H1 (cell line): ENCODE results near the gene DHRS4L2. TPM values are rescaled to one million over a fixed set of nuclear protein-coding genes. Genes with fewer than 3 reads are reported as not detected.
"Not testable (repeated sequence)": the region's sequence is repeated elsewhere in the genome, so short reads cannot be mapped to it uniquely, and the experiment has no call there.

Source experiments
- CTCF ChIA-PET: fragments of 300-600 bp; sonication (Branson Sonifier 250); formaldehyde crosslinking; loops from one replicate; lab custom pipeline; 2021; ENCODE audit not compliant: partially characterized antibody; lab: Charles Lee
- POLR2A ChIA-PET: fragments of 300-600 bp; sonication (Branson Sonifier 250); formaldehyde crosslinking; loops from one replicate; lab custom pipeline; 2021; ENCODE audit warnings: inconsistent platforms; ENCODE audit not compliant: partially characterized antibody; lab: Charles Lee
- DNase-seq, 2 experiments: peaks; one replicate each; pipeline versions ENCODE4 v3.0.0 to v3.0.0-alpha.2; 2010 to 2022; ENCODE audit warnings: low spot score in 2 of 2, low read depth in 1 of 2, mixed read lengths in 1 of 2
- FAIRE-seq: peaks from 2 replicates; lab custom pipeline; 2011; peaks lifted over from hg19 to GRCh38; lab: Jason Lieb, UNC
- H2AFZ ChIP-seq: 2 replicates; pipeline ENCODE4 v1.8.1; 2012; ENCODE audit warnings: low read length, inconsistent platforms
- H2AK5ac ChIP-seq: 2 replicates; pipeline ENCODE4 v1.6.1; 2013; ENCODE audit warnings: low read depth, low read length
- H2BK120ac ChIP-seq: replicated peaks from 2 replicates; pipeline ENCODE3; 2013; ENCODE audit warnings: low read depth, low read length, inconsistent platforms
- H2BK12ac ChIP-seq: 2 replicates; pipeline ENCODE4 v1.6.1; 2013; ENCODE audit warnings: low read depth, low read length
- H2BK15ac ChIP-seq: 2 replicates; pipeline ENCODE4 v1.6.1; 2013; ENCODE audit warnings: low read length
- H2BK20ac ChIP-seq: 2 replicates; pipeline ENCODE4 v1.6.1; 2013; ENCODE audit warnings: low read length
- H2BK5ac ChIP-seq: 2 replicates; pipeline ENCODE4 v1.6.1; 2013; ENCODE audit warnings: low read depth, low read length
- H3K14ac ChIP-seq: 2 replicates; pipeline ENCODE4 v1.6.1; 2013; ENCODE audit warnings: inconsistent platforms; ENCODE audit not compliant: insufficient read length
- H3K18ac ChIP-seq: 2 replicates; pipeline ENCODE4 v1.6.1; 2013; ENCODE audit warnings: low read length; ENCODE audit errors: extremely low read depth
- H3K23ac ChIP-seq: 2 replicates; pipeline ENCODE4 v1.6.1; 2013; ENCODE audit warnings: inconsistent platforms; ENCODE audit not compliant: insufficient read length
- H3K23me2 ChIP-seq: 2 replicates; pipeline ENCODE4 v1.6.1; 2013; ENCODE audit warnings: low read depth, low read length
- H3K27ac ChIP-seq: 2 replicates; pipeline ENCODE4 v1.6.1; 2011; ENCODE audit warnings: low read depth, low read length, inconsistent platforms
- H3K27me3 ChIP-seq, 4 experiments: replicated peaks in 1 of 4; 1 replicate in 1 of 4; 2 replicates in 3 of 4; pipeline versions ENCODE4 v1.6.1 to v1.8.1; 2011 to 2013; ENCODE audit warnings: low read length in 3 of 4, mild to moderate bottlenecking in 3 of 4, inconsistent platforms in 2 of 4, mixed read lengths in 2 of 4, moderate library complexity in 1 of 4; ENCODE audit not compliant: control insufficient read depth in 3 of 4, insufficient read depth in 3 of 4; ENCODE audit errors: extremely low read depth in 1 of 4
- H3K36me3 ChIP-seq, 4 experiments: 2 replicates each; pipeline versions ENCODE4 v1.6.1 to v1.8.1; 2011 to 2013; ENCODE audit warnings: mild to moderate bottlenecking in 4 of 4, low read length in 3 of 4, moderate library complexity in 2 of 4, control low read depth in 1 of 4, inconsistent platforms in 1 of 4; ENCODE audit not compliant: insufficient read depth in 4 of 4, control insufficient read depth in 2 of 4
- H3K4ac ChIP-seq: replicated peaks from 2 replicates; pipeline ENCODE3; 2013; ENCODE audit warnings: low read length, low read depth, mixed read lengths, inconsistent platforms; ENCODE audit not compliant: insufficient read length
- H3K4me1 ChIP-seq, 4 experiments: replicated peaks in 1 of 4; 1 replicate in 1 of 4; 2 replicates in 3 of 4; pipeline versions ENCODE4 v1.6.1 to v1.8.1; 2011 to 2013; ENCODE audit warnings: low read length in 3 of 4, inconsistent platforms in 2 of 4, mixed read lengths in 1 of 4; ENCODE audit not compliant: insufficient read depth in 4 of 4, control insufficient read depth in 3 of 4
- H3K4me2 ChIP-seq, 2 experiments: 2 replicates each; pipeline versions ENCODE4 v1.6.1 to v1.8.1; 2011 to 2013; ENCODE audit warnings: low read depth in 2 of 2, low read length in 2 of 2, control low read depth in 1 of 2, inconsistent platforms in 1 of 2, mild to moderate bottlenecking in 1 of 2; ENCODE audit not compliant: insufficient read depth in 1 of 2
- H3K4me3 ChIP-seq, 4 experiments: fragments of 200-600, 300-600 bp in 1 of 4; sonication (generic), shearing (Covaris generic), sonication (Bioruptor Twin) in 1 of 4; 2 replicates each; pipeline versions ENCODE4 v1.5.1 to v1.8.1; 2011 to 2016; ENCODE audit warnings: low read length in 4 of 4, low read depth in 3 of 4, control low read depth in 2 of 4, inconsistent platforms in 2 of 4, mild to moderate bottlenecking in 2 of 4, mixed read lengths in 1 of 4, moderate library complexity in 1 of 4; ENCODE audit not compliant: insufficient read depth in 2 of 4; ENCODE audit errors: extremely low read depth in 1 of 4
- H3K56ac ChIP-seq: replicated peaks from 2 replicates; pipeline ENCODE3; 2013; ENCODE audit warnings: low read depth, mild to moderate bottlenecking, mixed read lengths, low read length, inconsistent platforms; ENCODE audit not compliant: insufficient read length
- H3K79me1 ChIP-seq: 2 replicates; pipeline ENCODE4 v1.6.1; 2013; ENCODE audit warnings: low read depth, low read length, control low read depth
- H3K79me2 ChIP-seq, 2 experiments: 2 replicates each; pipeline versions ENCODE4 v1.6.1 to v1.8.1; 2012 to 2013; ENCODE audit warnings: low read length in 2 of 2, mild to moderate bottlenecking in 2 of 2, inconsistent platforms in 1 of 2; ENCODE audit not compliant: insufficient read depth in 2 of 2, control insufficient read depth in 1 of 2
- H3K9ac ChIP-seq, 4 experiments: replicated peaks in 1 of 4; 1 replicate in 1 of 4; 2 replicates in 3 of 4; pipeline versions ENCODE4 v1.6.1 to v1.8.1; 2011 to 2013; ENCODE audit warnings: low read depth in 3 of 4, low read length in 3 of 4, control low read depth in 2 of 4, mild to moderate bottlenecking in 2 of 4, moderate library complexity in 2 of 4, inconsistent platforms in 1 of 4; ENCODE audit errors: extremely low read depth in 1 of 4
- H3K9me3 ChIP-seq, 2 experiments: 2 replicates each; pipeline versions ENCODE4 v1.6.1 to v1.8.1; 2012 to 2013; ENCODE audit warnings: mild to moderate bottlenecking in 2 of 2, moderate library complexity in 2 of 2, control low read depth in 1 of 2, inconsistent platforms in 1 of 2, low read depth in 1 of 2, low read length in 1 of 2, mixed read lengths in 1 of 2; ENCODE audit not compliant: insufficient read depth in 2 of 2
- H4K20me1 ChIP-seq, 2 experiments: replicated peaks in 1 of 2; 2 replicates each; pipeline versions ENCODE3 to v1.8.1; 2011 to 2013; ENCODE audit warnings: inconsistent platforms in 2 of 2, low read length in 2 of 2, mild to moderate bottlenecking in 1 of 2; ENCODE audit not compliant: insufficient read depth in 2 of 2, control insufficient read depth in 1 of 2
- H4K5ac ChIP-seq: 2 replicates; pipeline ENCODE4 v1.6.1; 2013; ENCODE audit warnings: low read length, low read depth, mixed read lengths, inconsistent platforms; ENCODE audit not compliant: insufficient read length
- H4K8ac ChIP-seq: 2 replicates; pipeline ENCODE4 v1.8.0; 2013; ENCODE audit warnings: mild to moderate bottlenecking, moderate library complexity, low read length, inconsistent platforms; ENCODE audit not compliant: insufficient read depth; ENCODE audit errors: extremely low read depth
- H4K91ac ChIP-seq: replicated peaks from 2 replicates; pipeline ENCODE3; 2013; ENCODE audit warnings: low read length, mixed read lengths, inconsistent platforms; ENCODE audit not compliant: insufficient read length
- WGBS, 2 experiments: shearing (Covaris generic) in 1 of 2; methylation state at CpG; one replicate each; pipeline versions ENCODE4 v1.1.6 to v1.1.7; 2013 to 2015; ENCODE audit warnings: low lambda C conversion rate in 2 of 2, mixed read lengths in 2 of 2, inconsistent platforms in 1 of 2, low coverage in 1 of 2, missing lambda C conversion rate in 1 of 2; ENCODE audit not compliant: insufficient replicate concordance in 2 of 2, insufficient coverage in 1 of 2, insufficient read length in 1 of 2; ENCODE audit errors: extremely low coverage in 1 of 2, missing lambda C conversion rate in 1 of 2; 5-methylcytosine and 5-hydroxymethylcytosine counted together
- polyA plus RNA-seq, 7 experiments: library from polyadenylated mRNA; depleted of rRNA in 3 of 7; stranded (reverse) in 5 of 7; unstranded in 2 of 7; fragments of >200 nt in 5 of 7; fragments of 200-250 nt in 2 of 7; gene quantifications; 1 replicate in 5 of 7; 2 replicates in 1 of 7; 4 replicates in 1 of 7; pipeline versions ENCODE4 v1.2.1 to v1.2.3, GENCODE V29; 2011 to 2013; ENCODE audit warnings: missing spikeins in 2 of 7, mixed read lengths in 2 of 7
- total RNA-seq: library from RNA; stranded (reverse); fragmentation: NEBNext Ultra II Directional; extraction: Animal tissue kit (Norgen Biotek cat#: 25700); gene quantifications from 2 replicates; pipeline ENCODE4 v1.2.1, GENCODE V29; 2021

DHRS4L2 gene
- total and polyA plus RNA-seq, 2 of the 8 experiments (the other 6 are each of a cell fraction or from before 2014, with no cell fraction given) = 12.3 to 15.4 TPM

DNA sequence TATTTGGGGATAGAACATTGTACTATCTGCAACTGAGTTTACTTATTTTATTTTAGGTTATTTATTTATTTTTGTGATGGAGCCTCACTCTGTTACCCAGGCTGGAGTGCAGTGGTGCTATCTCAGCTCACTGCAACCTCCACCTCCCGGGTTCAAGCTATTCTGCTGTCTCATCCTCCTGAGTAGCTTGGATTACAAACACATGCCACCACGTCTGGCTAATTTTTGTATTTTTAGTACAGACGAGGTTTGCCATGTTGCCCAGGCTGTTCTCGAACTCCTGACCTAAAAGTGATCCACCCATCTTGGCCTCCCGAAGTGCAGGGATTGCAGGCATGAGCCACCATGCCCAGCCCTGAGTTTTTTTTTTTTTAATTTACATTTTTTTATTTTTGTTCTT is 10.9 kb downstream of the DHRS4L2 start:
- H3K56ac ChIP-seq, H3K79me2 ChIP-seq, H3K79me1 ChIP-seq, H2BK12ac ChIP-seq, CTCF ChIA-PET, H3K4me2 ChIP-seq, FAIRE-seq, H2AK5ac ChIP-seq, H3K14ac ChIP-seq, H3K4me3 ChIP-seq, H2AFZ ChIP-seq, H3K9ac ChIP-seq, H3K23me2 ChIP-seq, H4K8ac ChIP-seq, H3K9me3 ChIP-seq, H2BK120ac ChIP-seq, H3K4me1 ChIP-seq, H3K27me3 ChIP-seq, H3K4ac ChIP-seq, POLR2A ChIA-PET, H2BK20ac ChIP-seq, H3K18ac ChIP-seq, H3K27ac ChIP-seq, DNase-seq, H4K91ac ChIP-seq, H3K36me3 ChIP-seq, H3K23ac ChIP-seq, H4K20me1 ChIP-seq, H2BK5ac ChIP-seq, H4K5ac ChIP-seq, H2BK15ac ChIP-seq: not testable (repeated sequence)
- 100% methylated on average over 1 of the region's 5 CpGs; no CpG with 5 or more reads in 1 of the 2 experiments for WGBS, 2 experiments

- FAIRE-seq, H2BK120ac ChIP-seq, H2BK5ac ChIP-seq, H3K4ac ChIP-seq, CTCF ChIA-PET, H3K27me3 ChIP-seq, H2AFZ ChIP-seq, DNase-seq, H3K4me3 ChIP-seq, H3K23ac ChIP-seq, H3K14ac ChIP-seq, H2BK15ac ChIP-seq, H3K18ac ChIP-seq, H3K79me1 ChIP-seq, H4K20me1 ChIP-seq, H4K8ac ChIP-seq, H4K91ac ChIP-seq, H4K5ac ChIP-seq, H3K36me3 ChIP-seq, H2BK12ac ChIP-seq, POLR2A ChIA-PET, H3K4me1 ChIP-seq, H3K23me2 ChIP-seq, H3K9me3 ChIP-seq, H2AK5ac ChIP-seq, H3K56ac ChIP-seq, H3K9ac ChIP-seq, H3K4me2 ChIP-seq, H2BK20ac ChIP-seq, H3K79me2 ChIP-seq, H3K27ac ChIP-seq: not testable (repeated sequence)
Observed at GRCh38 chr14:24001078-24001477, 12.3 kb downstream of the DHRS4L2 start.
